ENCODE data around the gene ZNF319. TPM values are rescaled to one million over a fixed set of nuclear protein-coding genes. Genes with fewer than 3 reads are reported as not detected.

Gene ZNF319
- total and polyA plus RNA-seq, 2 of the 8 experiments (the other 6 are each of a cell fraction or from before 2014, with no cell fraction given), result 3.3 to 5.5 TPM

- no peak overlapping the region for H2AK5ac ChIP-seq (ENCODE audit: low read depth, low read length)
- no peak overlapping the region for H3K9ac ChIP-seq (replicated peaks in 1 of 4; ENCODE audit: extremely low read depth in 1 of 4, low read depth in 3 of 4, low read length in 3 of 4)
- H3K79me1 ChIP-seq (ENCODE audit: low read depth, low read length), result no peaks in the 10 kb centered on the region
- no peak overlapping the region for H2AFZ ChIP-seq (ENCODE audit: low read length)
- peaks cover 2 to 37% (median 16%) of the 10 kb centered on the region in 4 experiments; a peak in 5 of 8 replicates for H3K36me3 ChIP-seq (ENCODE audit: control insufficient read depth in 2 of 4, insufficient read depth in 4 of 4, low read length in 3 of 4)
- no peak overlapping the region for H2BK120ac ChIP-seq (replicated peaks; ENCODE audit: low read depth, low read length)
- DNase-seq (ENCODE audit: low read depth in 1 of 2, low spot score in 2 of 2) (no peak), FAIRE-seq (no peak)
- no peak overlapping the region for H4K5ac ChIP-seq (ENCODE audit: insufficient read length, low read depth, low read length)
- H4K20me1 ChIP-seq (replicated peaks in 1 of 2; ENCODE audit: control insufficient read depth in 1 of 2, insufficient read depth in 2 of 2, low read length in 2 of 2), result peaks cover 0 to 3% of the 10 kb centered on the region in 2 experiments
- 97% methylated on average over 16 of the region's 16 CpGs; no CpG with 5 or more reads in 1 of the 2 experiments for WGBS, 2 experiments (ENCODE audit: extremely low coverage in 1 of 2, insufficient coverage in 1 of 2, insufficient read length in 1 of 2, insufficient replicate concordance in 2 of 2, low coverage in 1 of 2, low lambda C conversion rate in 2 of 2, missing lambda C conversion rate in 1 of 2)
- no peaks in the 10 kb centered on the region for H3K9me3 ChIP-seq (ENCODE audit: insufficient read depth in 2 of 2, low read depth in 1 of 2, low read length in 1 of 2)
- H2BK15ac ChIP-seq (ENCODE audit: low read length), result no peak overlapping the region
- H3K4me2 ChIP-seq (ENCODE audit: insufficient read depth in 1 of 2, low read depth in 2 of 2, low read length in 2 of 2), result no peak overlapping the region
- H3K56ac ChIP-seq (replicated peaks; ENCODE audit: insufficient read length, low read depth, low read length), result no peak overlapping the region
- peaks cover 0 to 14% (median 6%) of the 10 kb centered on the region in 4 experiments; a peak in 4 of 7 replicates for H3K4me1 ChIP-seq (replicated peaks in 1 of 4; ENCODE audit: control insufficient read depth in 3 of 4, insufficient read depth in 4 of 4, low read length in 3 of 4)
- no peak overlapping the region for H3K27ac ChIP-seq (ENCODE audit: low read depth, low read length)
- H3K14ac ChIP-seq (ENCODE audit: insufficient read length), result no peak overlapping the region
- CTCF ChIA-PET (ENCODE audit: partially characterized antibody), result interaction anchor here (1.0 to 1.9 kb wide), 5 partner anchors 10 to 79 kb away, joined by 3 to 8 read pairs (median 3); no protein-coding TSS in a partner anchor
- no peaks in the 10 kb centered on the region for H3K27me3 ChIP-seq (replicated peaks in 1 of 4; ENCODE audit: control insufficient read depth in 3 of 4, extremely low read depth in 1 of 4, insufficient read depth in 3 of 4, low read length in 3 of 4)
- no peak overlapping the region for H2BK5ac ChIP-seq (ENCODE audit: low read depth, low read length)
- no peak overlapping the region for H3K23ac ChIP-seq (ENCODE audit: insufficient read length)
- no peaks in the 10 kb centered on the region for H3K23me2 ChIP-seq (ENCODE audit: low read depth, low read length)
- no peaks in the 10 kb centered on the region for H3K79me2 ChIP-seq (ENCODE audit: control insufficient read depth in 1 of 2, insufficient read depth in 2 of 2, low read length in 2 of 2)
- H3K18ac ChIP-seq (ENCODE audit: extremely low read depth, low read length), result no peak overlapping the region
- no peak overlapping the region for H4K91ac ChIP-seq (replicated peaks; ENCODE audit: insufficient read length, low read length)
- POLR2A ChIA-PET (ENCODE audit: partially characterized antibody), result interaction anchor here (1.6 to 1.8 kb wide), 2 partner anchors 16 to 61 kb away, joined by 3 to 4 read pairs; no protein-coding TSS in a partner anchor
- no peak overlapping the region for H3K4ac ChIP-seq (replicated peaks; ENCODE audit: insufficient read length, low read depth, low read length)
- no peak overlapping the region for H2BK12ac ChIP-seq (ENCODE audit: low read depth, low read length)
- no peak overlapping the region for H4K8ac ChIP-seq (ENCODE audit: extremely low read depth, insufficient read depth, low read length)
- no peak overlapping the region for H2BK20ac ChIP-seq (ENCODE audit: low read length)
- H3K4me3 ChIP-seq (ENCODE audit: extremely low read depth in 1 of 4, insufficient read depth in 2 of 4, low read depth in 3 of 4, low read length in 4 of 4), result no peak overlapping the region
- TF ChIP-seq E2F6 (IDR thresholded peaks at IDR 0.05), result no peak
- TF ChIP-seq RNF2 (IDR thresholded peaks at IDR 0.05; ENCODE audit: borderline replicate concordance, low read depth, low read length, missing control alignments, poor library complexity, severe bottlenecking), result no peak
- no peak for TF ChIP-seq KDM5A (IDR thresholded peaks at IDR 0.05; ENCODE audit: low read length)
- TF ChIP-seq POU5F1 (IDR thresholded peaks at IDR 0.05; ENCODE audit: low read depth, low read length), result no peak
- no peak for TF ChIP-seq BRCA1 (IDR thresholded peaks at IDR 0.05; ENCODE audit: low read depth, low read length)
- TF ChIP-seq HDAC6 (IDR thresholded peaks at IDR 0.05; ENCODE audit: low read depth, low read length), result no peak
- TF ChIP-seq HDAC2 (IDR thresholded peaks at IDR 0.05; ENCODE audit: borderline replicate concordance in 1 of 2, low read depth in 2 of 2, low read length in 2 of 2), result no peak
- no peak for TF ChIP-seq KDM4A (IDR thresholded peaks at IDR 0.05; ENCODE audit: low read depth, low read length, severe bottlenecking)
Measured at GRCh38 chr16:58042886-58043515, 42.5 kb upstream of the ZNF319 start.
